Peyer's patch (tissue), 4 donors: Measurements from ENCODE around the gene CGB7.

Source experiments
- POLR2A ChIP-seq, 2 donors: fragments of 450-650 bp; IDR thresholded peaks; one replicate each; pipeline ENCODE4 v1.5.1; 2017; ENCODE audit warnings: antibody characterized with exemption in 2 of 2, mild to moderate bottlenecking in 2 of 2, moderate library complexity in 2 of 2
- TF ChIP-seq, protein P1 (sequence below), 6 experiments: fragments of 450-650 bp in 4 of 6; fragments of 200-600 bp in 2 of 6; sonication (generic) in 1 of 6; IDR thresholded peaks; one replicate each; pipeline ENCODE4 v1.5.1; 2017 to 2019; ENCODE audit warnings: antibody characterized with exemption in 6 of 6, mild to moderate bottlenecking in 3 of 6, moderate library complexity in 1 of 6

- TF ChIP-seq, protein P1, sequence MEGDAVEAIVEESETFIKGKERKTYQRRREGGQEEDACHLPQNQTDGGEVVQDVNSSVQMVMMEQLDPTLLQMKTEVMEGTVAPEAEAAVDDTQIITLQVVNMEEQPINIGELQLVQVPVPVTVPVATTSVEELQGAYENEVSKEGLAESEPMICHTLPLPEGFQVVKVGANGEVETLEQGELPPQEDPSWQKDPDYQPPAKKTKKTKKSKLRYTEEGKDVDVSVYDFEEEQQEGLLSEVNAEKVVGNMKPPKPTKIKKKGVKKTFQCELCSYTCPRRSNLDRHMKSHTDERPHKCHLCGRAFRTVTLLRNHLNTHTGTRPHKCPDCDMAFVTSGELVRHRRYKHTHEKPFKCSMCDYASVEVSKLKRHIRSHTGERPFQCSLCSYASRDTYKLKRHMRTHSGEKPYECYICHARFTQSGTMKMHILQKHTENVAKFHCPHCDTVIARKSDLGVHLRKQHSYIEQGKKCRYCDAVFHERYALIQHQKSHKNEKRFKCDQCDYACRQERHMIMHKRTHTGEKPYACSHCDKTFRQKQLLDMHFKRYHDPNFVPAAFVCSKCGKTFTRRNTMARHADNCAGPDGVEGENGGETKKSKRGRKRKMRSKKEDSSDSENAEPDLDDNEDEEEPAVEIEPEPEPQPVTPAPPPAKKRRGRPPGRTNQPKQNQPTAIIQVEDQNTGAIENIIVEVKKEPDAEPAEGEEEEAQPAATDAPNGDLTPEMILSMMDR (IDR thresholded peaks at IDR 0.05) = no peak
- TF ChIP-seq POLR2A (IDR thresholded peaks at IDR 0.05) = no peak
Observed at GRCh38 chr19:49057636-49058234, at the start of gene CGB7.
